ENCODE measurements around the gene MTA2. TPM values are rescaled to one million over a fixed set of nuclear protein-coding genes. Genes with fewer than 3 reads are reported as not detected.
A peak's percentile ranks its signal among the peaks of the same experiment; 100 is the strongest.
"Not testable (repeated sequence)": the region's sequence is repeated elsewhere in the genome, so short reads cannot be mapped to it uniquely, and the experiment has no call there.

Gene MTA2
- polyA plus RNA-seq, 3 donors, result 95.7 to 98.2 (median 96.5) TPM

GRCh38 chr11:62570903-62571302 is 30.8 kb downstream of the MTA2 start:
- DNase-seq, result not testable (repeated sequence)

DNA sequence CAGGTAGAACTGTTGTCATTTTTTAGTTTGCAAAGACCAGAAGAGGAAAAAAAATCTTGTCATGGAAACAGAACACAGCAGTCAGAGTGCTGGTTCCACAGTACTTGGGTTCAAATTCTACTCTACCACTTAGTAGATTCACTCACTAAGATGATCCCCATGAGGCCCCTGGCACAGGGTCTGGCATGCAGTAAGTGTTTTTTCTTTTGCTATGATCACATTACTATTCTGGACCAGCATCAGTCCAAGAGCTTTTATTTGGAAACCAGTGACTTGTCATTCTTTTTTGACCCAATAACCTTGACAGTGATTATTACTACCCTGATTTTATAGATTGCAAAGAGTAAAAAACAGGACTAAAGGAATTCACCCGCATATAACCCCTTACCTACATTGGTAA is 32.1 kb downstream of the MTA2 start:
- DNase-seq, result no peak

GRCh38 chr11:62567018-62567633 is 34.5 kb downstream of the MTA2 start:
- no peak for DNase-seq

DNA sequence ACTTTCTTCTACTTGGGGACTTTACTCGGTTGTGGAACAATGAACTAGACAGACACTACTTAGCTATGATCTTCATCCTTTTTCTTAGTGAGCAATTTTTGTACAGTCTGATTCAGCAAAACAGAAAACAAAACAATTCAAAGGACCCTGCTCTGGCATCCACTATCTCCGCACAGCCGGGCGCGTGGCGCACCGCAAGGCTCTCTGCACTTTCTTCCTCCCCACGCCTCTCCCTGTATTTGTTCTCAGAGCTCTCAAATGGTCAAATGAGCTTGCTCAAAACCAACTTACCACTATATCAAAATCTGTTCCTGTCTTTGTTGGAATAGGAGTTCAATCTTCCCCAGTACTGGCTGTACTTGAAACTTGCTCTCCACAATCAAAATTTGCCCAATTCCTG is 35.4 kb downstream of the MTA2 start:
- DNase-seq, result no peak

GRCh38 chr11:62565100-62565802 is 36.4 kb downstream of the MTA2 start:
- no peak for DNase-seq

DNA sequence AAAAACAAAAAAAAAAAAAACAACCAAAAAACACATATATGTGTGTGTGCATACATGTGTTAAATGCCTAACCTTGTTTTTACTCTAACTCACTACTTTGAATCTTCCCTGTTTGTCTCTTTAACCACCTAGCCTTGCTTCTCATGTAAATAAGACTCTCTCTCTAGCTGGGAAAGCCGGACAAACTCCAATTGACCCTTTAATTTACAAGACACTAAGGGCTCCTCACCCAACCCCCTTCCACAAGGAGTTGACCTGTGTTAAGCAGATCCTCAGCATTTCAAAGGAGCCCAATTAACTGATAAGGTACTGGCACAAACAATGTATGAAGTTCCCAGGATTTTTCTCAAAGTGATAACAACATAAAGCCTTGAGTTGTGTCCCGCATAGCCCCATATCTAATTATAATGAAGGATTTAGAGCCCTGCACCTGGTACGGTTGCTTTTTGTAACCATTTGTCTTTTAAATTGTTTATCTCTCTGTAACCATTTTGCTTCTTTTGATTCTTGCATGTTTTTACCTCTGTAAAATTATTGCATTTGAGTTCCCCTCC is 39.9 kb downstream of the MTA2 start:
- not testable (repeated sequence) for DNase-seq

DNA sequence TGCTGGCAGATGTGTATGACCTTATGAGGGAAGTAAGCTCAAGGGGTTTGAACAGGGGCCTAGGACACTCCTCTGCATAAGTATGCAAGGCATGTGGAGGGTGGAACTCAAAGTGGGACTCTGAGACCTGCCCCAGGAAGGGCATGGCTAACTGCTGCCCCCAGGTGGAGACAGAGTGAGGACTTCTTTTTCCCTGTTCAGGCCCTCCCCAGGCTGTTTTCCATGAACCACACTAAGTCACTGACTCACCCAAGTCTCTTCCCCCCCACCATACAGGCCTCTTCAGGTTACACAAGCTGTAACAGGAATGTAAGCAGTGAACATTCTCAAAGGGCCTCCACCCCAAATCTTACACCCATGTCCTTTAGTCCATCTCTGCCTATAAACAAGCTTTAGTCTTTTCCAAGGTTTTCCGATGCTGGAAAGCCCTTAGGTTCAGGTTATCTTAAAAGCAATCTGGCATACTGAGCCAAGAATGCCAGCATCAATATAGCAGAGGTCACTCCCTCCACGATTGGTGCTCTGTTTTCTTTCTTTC is 41.0 kb downstream of the MTA2 start:
- no peak for DNase-seq

GRCh38 chr11:62559626-62560025 is 42.0 kb downstream of the MTA2 start:
- DNase-seq, result not testable (repeated sequence)

DNA sequence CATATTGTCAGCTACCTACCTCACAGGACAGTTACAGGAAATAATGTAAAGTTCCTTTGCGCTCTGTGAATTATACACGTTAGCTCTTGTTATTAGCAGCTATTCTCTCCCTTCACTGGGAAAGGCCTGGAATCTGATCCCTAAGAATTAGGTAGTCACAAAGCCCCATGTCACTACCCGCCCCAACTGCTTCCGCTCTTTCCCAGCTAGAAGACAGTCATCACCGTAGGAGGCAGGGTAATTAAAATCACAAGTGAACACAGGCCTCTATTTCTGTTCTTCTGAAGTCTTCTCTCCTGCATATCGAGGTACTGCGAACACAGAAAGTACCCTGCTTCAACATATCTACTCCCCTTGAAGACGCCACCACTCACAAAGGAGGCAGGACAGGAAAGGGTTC is 42.5 kb downstream of the MTA2 start:
- no peak for DNase-seq

DNA sequence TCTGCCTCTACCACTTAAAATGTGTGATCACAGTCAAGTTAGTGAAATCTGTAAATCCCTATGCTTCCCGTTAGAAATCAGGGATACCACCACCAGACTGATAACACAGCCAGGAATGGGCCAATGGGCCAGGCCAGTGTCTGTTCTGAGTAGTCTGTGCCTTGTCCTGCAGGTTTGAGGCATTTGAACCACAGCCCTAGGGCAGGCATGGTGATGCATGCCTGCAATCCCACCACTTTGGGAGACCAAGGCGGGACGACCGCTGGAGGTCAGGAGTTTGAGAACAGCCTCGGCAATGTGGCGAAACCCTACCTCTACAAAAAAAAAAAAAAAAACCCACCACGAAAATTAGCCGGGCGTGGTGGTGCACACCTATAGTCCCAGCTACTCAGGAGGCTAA is 43.0 kb downstream of the MTA2 start:
- DNase-seq, result no peak

- DNase-seq, result no peak
These were observed 44.6 kb downstream of the MTA2 start for GRCh38 chr11:62556875-62557631.

DNA sequence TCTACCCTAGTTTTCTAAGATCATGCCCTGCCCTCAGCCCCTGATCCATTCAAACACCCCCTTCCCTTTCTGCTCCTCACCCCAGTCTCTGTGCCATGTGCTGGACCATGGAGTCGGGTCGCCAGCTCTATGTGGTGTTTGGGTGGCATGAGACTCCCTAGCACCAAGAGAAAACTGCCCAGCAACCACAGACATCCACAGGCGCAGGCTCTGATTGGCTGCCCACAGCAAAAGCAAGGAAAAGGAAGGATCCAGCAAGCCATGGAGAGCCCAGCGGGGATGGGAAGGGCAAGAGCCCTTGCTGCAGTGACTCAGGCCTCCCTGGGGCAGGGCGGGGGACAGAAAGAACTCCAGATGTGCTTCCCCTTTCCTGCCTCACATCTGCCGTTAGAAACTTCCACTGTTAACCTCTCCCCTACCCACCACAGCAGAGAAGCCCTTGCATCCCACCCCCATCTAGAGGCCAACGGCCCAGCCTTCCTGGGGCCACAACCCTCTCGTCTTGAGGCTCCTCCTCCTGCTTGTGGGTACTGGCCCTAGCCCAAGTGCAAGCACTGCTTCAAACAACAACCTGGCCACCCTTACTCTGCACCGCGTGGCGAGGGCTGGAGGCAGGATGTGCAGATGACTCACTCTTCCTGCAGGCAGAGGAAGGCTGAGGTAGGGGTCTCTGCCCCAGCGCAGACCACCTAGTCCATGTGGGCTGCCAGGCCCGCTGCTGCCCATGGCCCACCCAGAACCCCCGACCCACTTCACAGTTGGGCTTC is 45.4 kb downstream of the MTA2 start:
- peak; percentile 80 for DNase-seq

DNA sequence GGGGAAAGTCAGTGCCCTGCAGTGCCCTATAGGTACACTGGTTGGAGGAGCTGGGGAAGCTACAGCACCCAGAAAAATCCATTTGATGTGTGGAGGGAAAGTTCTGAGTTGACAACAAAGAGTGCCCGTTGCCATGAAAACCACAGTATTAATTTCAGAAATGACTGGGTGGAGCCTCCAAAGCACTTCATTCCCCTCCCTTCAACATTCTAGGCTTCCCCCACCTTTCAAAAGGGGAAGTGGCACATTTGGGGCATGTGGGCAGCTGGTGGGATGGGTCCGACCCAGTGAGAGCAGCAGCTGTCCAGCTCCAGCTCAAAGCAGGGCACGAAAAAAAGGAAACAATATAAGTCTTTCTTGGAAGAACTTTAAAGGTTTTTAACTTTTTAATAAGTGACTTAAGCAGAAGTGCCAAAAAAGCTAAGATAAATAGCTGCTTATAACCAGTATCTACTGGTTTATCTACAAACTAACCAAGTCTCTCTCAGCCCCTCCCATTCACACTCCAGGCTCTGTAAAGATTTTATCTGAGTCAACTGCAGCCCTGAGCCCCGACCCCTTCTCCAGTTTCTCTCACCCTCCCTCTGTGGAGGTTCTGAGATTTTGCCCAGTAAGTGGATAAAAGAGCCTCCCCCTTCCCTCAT is 46.1 kb downstream of the MTA2 start:
- DNase-seq, result no peak

DNA sequence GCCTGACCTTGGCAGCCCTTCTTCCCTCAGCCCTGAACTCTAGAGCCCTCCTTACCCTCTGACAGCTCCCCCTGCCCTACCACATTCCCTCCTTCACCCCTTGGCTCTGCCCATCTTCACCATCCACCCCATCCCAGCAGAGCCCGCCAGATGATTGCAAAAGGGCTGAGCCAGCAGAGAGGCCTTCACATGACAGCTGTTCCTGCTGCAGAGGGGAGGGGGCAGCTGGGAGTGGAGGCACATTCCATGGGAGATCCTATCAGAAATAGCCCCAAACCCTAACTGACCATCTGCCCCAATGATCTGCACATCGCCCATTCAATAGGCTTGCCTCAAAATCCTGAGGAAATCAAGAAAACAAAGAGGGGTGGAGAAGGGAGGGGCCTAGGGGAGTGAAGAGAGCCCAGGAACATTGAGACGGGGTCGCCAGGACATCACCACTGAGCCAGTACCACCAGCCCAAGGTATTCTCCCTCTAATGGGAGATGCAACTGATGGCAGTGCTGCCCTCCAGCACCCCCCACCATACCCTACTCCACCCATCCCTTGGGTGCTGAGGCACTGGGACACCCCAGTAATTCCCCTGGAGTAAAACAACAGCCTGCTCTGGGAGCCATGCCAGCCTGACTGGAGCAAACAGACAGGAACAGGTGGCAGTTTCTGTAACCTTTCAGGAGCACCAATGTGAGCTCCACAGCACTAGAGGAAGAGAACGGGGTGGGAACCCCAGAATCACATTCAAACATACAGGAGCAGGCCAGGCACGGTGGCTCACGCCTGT is 47.1 kb downstream of the MTA2 start:
- no peak for DNase-seq

DNA sequence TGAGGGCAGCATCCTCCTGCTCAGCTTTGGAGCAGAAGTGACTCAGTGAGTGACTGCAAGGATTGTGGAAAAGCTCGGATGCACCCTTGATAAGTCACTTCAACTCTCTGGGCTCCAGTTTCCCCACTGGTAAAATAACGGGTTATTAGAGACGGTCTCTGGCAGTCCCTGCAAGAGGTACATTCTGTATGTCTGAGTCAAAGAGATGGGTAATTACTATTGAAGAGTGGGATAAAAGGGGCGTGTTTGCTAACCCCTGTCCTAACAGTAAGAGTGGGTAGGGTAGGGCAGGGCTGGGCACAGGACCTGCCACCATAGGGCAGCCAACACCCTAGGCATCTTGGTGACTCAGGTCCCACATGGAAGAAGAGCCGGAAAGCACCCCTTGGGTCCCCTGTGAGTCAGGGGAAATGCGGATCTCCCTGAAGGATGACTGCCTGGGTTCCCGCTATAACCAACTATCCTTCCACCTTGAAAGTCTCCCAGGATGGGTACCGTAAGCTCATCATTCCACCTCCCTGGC is 47.8 kb downstream of the MTA2 start:
- DNase-seq, result no peak

DNA sequence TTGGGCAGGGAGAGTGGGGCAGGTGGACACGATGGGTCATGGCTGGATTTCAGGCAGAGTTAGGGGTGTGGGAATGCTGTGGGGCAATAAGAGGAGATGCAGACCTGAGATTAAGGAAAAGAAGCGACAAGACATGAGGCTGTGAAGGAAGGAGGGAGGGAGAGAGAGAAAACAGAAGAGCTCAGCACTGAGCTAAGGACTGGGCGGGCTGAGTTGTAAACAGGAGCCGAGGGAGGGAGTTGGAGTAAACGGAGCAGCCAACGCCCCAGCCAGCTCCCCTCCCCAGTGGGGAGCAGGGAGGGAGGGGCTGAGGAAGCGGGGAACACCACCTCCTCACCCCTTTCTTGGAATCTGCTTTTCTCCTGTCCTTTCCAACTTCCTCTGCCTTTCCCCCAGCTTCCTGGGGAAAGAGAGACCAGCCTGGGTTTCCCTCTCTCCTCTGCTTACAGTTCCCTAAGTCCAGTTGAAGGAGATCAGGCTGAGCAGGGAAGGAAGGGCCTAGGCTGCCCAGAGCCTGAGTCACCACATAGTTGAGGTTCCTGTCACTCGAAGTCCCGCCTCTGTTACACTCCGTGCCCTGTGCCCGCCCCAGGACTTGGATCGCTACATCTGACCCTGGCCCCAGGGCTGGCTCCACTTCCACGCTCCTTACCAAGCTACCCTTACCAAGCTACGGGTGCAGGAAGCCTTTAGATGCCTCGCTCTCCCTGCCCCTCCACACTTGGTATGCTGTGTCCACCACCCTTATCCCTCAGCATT is 48.4 kb downstream of the MTA2 start:
- DNase-seq, result peak; percentile 82

DNA sequence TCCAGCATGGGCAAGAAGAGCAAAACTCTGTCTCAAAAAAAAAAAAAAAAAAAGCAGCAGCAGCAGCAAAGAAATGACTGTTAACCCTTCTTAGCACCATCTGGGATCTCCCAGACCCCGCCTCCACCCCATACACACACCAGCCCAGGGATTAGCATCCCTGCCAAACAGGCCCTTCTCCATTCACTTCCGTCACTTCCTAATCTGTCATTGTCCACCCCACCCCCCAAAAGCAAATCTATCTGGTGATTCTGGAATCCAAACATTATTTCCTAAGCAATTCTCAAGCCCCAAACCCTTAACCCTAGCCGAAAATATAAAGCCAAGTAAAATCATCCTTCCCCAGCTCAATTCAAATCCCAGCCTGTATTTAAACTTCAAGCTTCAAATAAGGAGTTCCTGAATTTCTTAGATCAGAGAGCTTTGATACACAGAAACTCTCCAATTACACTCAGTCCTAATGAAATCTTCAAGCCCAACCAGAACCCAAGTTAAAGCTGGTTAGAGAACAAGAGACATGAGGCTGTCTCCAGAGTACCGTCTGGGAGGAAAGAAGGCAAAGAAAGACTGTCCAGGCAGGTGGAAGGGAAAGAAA is 49.1 kb downstream of the MTA2 start:
- no peak for DNase-seq

GRCh38 chr11:62550478-62550877 is 51.2 kb downstream of the MTA2 start:
- not testable (repeated sequence) for DNase-seq

Measured in renal pelvis (tissue), 4 donors.